Prostate gland (tissue), 2 donors: ENCODE data around the gene LYSMD4.

ENCODE experiments used
- CTCF ChIP-seq, 4 experiments: fragments of 200-600 bp in 2 of 4; fragments of 450-650 bp in 2 of 4; sonication (generic) in 2 of 4; IDR thresholded peaks; 1 replicate in 3 of 4; 2 replicates in 1 of 4; pipeline ENCODE4 v1.5.1; 2016 to 2019; ENCODE audit warnings: antibody characterized with exemption in 4 of 4, mild to moderate bottlenecking in 2 of 4, moderate library complexity in 2 of 4
- POLR2A ChIP-seq: fragments of 450-650 bp; IDR thresholded peaks from one replicate; pipeline ENCODE4 v1.6.1; 2016; ENCODE audit warnings: antibody characterized with exemption, mild to moderate bottlenecking

GRCh38 chr15:99753066-99753465 is 19.8 kb upstream of the LYSMD4 start:
- TF ChIP-seq CTCF (IDR thresholded peaks at IDR 0.05) (no peak), POLR2A (no peak)
